Measurements from ENCODE around the gene KCNQ1.
A peak's percentile ranks its signal among the peaks of the same experiment; 100 is the strongest.

The KCNQ1 gene

GRCh38 chr11:2881981-2882375, 437.2 kb downstream of the KCNQ1 start:
- peak; percentile 34 for DNase-seq (ENCODE audit: low read depth, low spot score)

GRCh38 chr11:2882396-2883110, 437.7 kb downstream of the KCNQ1 start:
- peak; percentile 31 for DNase-seq (ENCODE audit: low read depth, low spot score)

GRCh38 chr11:2883640-2883978, 438.8 kb downstream of the KCNQ1 start:
- DNase-seq (ENCODE audit: low read depth, low spot score): peak; percentile 60

- no peak for DNase-seq (ENCODE audit: low read depth, low spot score)
These were observed 439.4 kb downstream of the KCNQ1 start for GRCh38 chr11:2883979-2884815.

- DNase-seq (ENCODE audit: low read depth, low spot score): peak; percentile 78
These were observed 440.3 kb downstream of the KCNQ1 start for GRCh38 chr11:2885017-2885677.

GRCh38 chr11:2885678-2886081, 440.9 kb downstream of the KCNQ1 start, which contains the start of gene CDKN1C:
CDKN1C (minus strand) TSS chr11:2885775; CDS start chr11:2885456, 319 bp downstream.
- peak; percentile 93 for DNase-seq (ENCODE audit: low read depth, low spot score)

GRCh38 chr11:2886191-2886894, 441.5 kb downstream of the KCNQ1 start:
- DNase-seq (ENCODE audit: low read depth, low spot score): peak; percentile 74

- no peak for DNase-seq (ENCODE audit: low read depth, low spot score)
These were observed 442.1 kb downstream of the KCNQ1 start for GRCh38 chr11:2886936-2887335.

GRCh38 chr11:2887515-2888195, 442.8 kb downstream of the KCNQ1 start:
- no peak for DNase-seq (ENCODE audit: low read depth, low spot score)

- DNase-seq (ENCODE audit: low read depth, low spot score): peak; percentile 92
These were observed 443.6 kb downstream of the KCNQ1 start for GRCh38 chr11:2888266-2888968.

- no peak for DNase-seq (ENCODE audit: low read depth, low spot score)
These were observed 444.8 kb downstream of the KCNQ1 start for GRCh38 chr11:2889362-2890273.

- no peak for DNase-seq (ENCODE audit: low read depth, low spot score)
These were observed 445.9 kb downstream of the KCNQ1 start for GRCh38 chr11:2890466-2891294.

- DNase-seq (ENCODE audit: low read depth, low spot score): no peak
These were observed 446.8 kb downstream of the KCNQ1 start for GRCh38 chr11:2891326-2892214.

- peak; percentile 90 for DNase-seq (ENCODE audit: low read depth, low spot score)
These were observed 447.6 kb downstream of the KCNQ1 start for GRCh38 chr11:2892215-2892966.

- DNase-seq (ENCODE audit: low read depth, low spot score): peak; percentile 82
These were observed 448.2 kb downstream of the KCNQ1 start for GRCh38 chr11:2892967-2893528.

GRCh38 chr11:2893935-2894334, 449.1 kb downstream of the KCNQ1 start:
- DNase-seq (ENCODE audit: low read depth, low spot score): no peak
